ENCODE measurements around the gene LRMDA.

DNA sequence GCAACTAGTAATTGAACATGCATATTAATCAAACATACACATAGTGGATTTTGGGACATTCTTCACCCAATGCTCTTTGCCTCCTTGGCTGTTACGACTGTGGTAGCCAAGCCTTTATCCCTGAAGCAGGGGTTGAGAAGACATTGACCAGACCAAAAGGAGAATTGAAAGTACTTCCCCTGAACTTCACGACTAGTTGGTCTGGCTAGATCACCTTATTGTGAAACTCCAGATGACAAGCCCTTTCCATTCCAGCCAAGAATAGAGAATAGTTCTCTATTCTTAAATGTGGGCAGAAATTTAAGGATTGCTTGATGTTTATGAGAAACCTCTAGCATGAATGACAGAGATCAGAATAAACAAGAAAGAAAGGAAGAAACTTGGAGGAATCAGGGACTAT lies 97.0 kb downstream of the LRMDA start:
- TF ChIP-seq POLR2A (IDR thresholded peaks at IDR 0.05), result no peak
- TF ChIP-seq, protein P1, sequence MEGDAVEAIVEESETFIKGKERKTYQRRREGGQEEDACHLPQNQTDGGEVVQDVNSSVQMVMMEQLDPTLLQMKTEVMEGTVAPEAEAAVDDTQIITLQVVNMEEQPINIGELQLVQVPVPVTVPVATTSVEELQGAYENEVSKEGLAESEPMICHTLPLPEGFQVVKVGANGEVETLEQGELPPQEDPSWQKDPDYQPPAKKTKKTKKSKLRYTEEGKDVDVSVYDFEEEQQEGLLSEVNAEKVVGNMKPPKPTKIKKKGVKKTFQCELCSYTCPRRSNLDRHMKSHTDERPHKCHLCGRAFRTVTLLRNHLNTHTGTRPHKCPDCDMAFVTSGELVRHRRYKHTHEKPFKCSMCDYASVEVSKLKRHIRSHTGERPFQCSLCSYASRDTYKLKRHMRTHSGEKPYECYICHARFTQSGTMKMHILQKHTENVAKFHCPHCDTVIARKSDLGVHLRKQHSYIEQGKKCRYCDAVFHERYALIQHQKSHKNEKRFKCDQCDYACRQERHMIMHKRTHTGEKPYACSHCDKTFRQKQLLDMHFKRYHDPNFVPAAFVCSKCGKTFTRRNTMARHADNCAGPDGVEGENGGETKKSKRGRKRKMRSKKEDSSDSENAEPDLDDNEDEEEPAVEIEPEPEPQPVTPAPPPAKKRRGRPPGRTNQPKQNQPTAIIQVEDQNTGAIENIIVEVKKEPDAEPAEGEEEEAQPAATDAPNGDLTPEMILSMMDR (IDR thresholded peaks at IDR 0.05), result no peak

Data from body of pancreas (tissue), 4 donors.